Kidney (tissue), 14 donors: ENCODE results near the gene SEH1L. TPM values are rescaled to one million over a fixed set of nuclear protein-coding genes. Genes with fewer than 3 reads are reported as not detected.

Experiments used
- DNase-seq, 5 donors: peaks; one replicate each; pipeline ENCODE4 v3.0.0-alpha.2; 2013 to 2020
- FAIRE-seq: peaks from 2 replicates; lab custom pipeline; 2012; peaks lifted over from hg19 to GRCh38; lab: Jason Lieb, UNC
- H3K27ac ChIP-seq, 2 donors: one replicate each; pipeline ENCODE4 v1.7.0; 2013; ENCODE audit warnings: low read depth in 2 of 2, low read length in 2 of 2, inconsistent platforms in 1 of 2
- H3K27me3 ChIP-seq: one replicate; pipeline ENCODE4 v1.7.1; 2013; ENCODE audit warnings: low read length, inconsistent platforms; ENCODE audit not compliant: control insufficient read depth, insufficient read depth
- H3K36me3 ChIP-seq, 3 donors: one replicate each; pipeline versions ENCODE4 v1.7.0 to v1.7.1; 2013; ENCODE audit warnings: low read length in 3 of 3, control low read depth in 1 of 3, inconsistent platforms in 1 of 3; ENCODE audit not compliant: insufficient read depth in 3 of 3, control insufficient read depth in 2 of 3
- H3K4me1 ChIP-seq, 3 donors: one replicate each; pipeline versions ENCODE4 v1.7.0 to v1.7.1; 2013; ENCODE audit warnings: low read length in 3 of 3, inconsistent platforms in 1 of 3, low read depth in 1 of 3; ENCODE audit not compliant: control insufficient read depth in 2 of 3, insufficient read depth in 2 of 3
- H3K4me3 ChIP-seq, 3 donors: one replicate each; pipeline versions ENCODE4 v1.7.0 to v1.8.1; 2013; ENCODE audit warnings: low read length in 3 of 3, control low read depth in 1 of 3, inconsistent platforms in 1 of 3
- H3K9ac ChIP-seq, 3 donors: one replicate each; pipeline versions ENCODE4 v1.7.0 to v1.7.1; 2013; ENCODE audit warnings: low read length in 3 of 3, control low read depth in 1 of 3, inconsistent platforms in 1 of 3
- H3K9me3 ChIP-seq, 3 donors: one replicate each; pipeline versions ENCODE4 v1.7.0 to v1.7.1; 2013; ENCODE audit warnings: low read length in 3 of 3, control low read depth in 1 of 3, inconsistent platforms in 1 of 3; ENCODE audit not compliant: control insufficient read depth in 2 of 3, insufficient read depth in 1 of 3
- CTCF ChIP-seq: IDR thresholded peaks from 3 replicates; pipeline ENCODE4 v1.5.1; 2012; ENCODE audit warnings: mild to moderate bottlenecking, moderate library complexity, borderline replicate concordance; ENCODE audit not compliant: insufficient read depth; ENCODE audit errors: extremely low read depth
- intact Hi-C: fragments of 100-400 bp; cut with DNase I; formaldehyde crosslinking; loops from one replicate; pipeline ENCODE4 v1.11.1; 2022
- polyA plus RNA-seq: library from polyadenylated mRNA; stranded (reverse); fragments of 350-450 nt; fragmentation: Illumina TruSeq; extraction: RNeasy Lipid Tissue Mini Kit (QIAGEN cat#74804); gene quantifications from one replicate; pipeline ENCODE4 v1.2.3, GENCODE V29; 2014; ENCODE audit warnings: low read depth, low replicate concordance; ENCODE audit not compliant: insufficient read depth
- total RNA-seq: library from RNA; stranded (reverse); fragmentation: NEBNext Ultra II Directional; extraction: Animal tissue kit (Norgen Biotek cat#: 25700); gene quantifications from one replicate; pipeline ENCODE4 v1.2.1, GENCODE V29; 2021
- donor health status: control.
- donor health status: control.
- donor health status: control.
- donor health status: control.
- donor health status: control.
- donor health status: DM: yes; HTN: yes; CAD: no.
- donor health status: Normal renal cell carcinoma (clear cell type).

Gene SEH1L
- total and polyA plus RNA-seq, 2 donors from 2014 or later, result 15.8 to 43.3 TPM

DNA sequence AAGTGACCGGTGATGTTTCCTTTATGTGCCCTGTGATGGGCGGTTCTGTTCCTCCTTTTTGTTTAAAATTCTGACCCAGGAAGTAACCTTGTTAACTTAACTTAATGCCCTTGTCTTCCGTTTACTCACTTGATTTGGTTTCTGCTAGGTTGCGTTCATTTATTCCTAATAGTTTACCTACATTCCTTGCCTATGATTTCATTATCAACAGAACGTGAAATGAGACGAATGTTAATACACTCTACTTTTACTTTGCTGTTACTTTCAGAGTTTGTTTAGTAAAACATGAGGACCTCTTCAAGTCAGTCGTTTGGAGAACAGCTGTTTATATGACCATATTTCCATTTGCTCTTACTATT is 44.0 kb downstream of the SEH1L start:
- Histone ChIP-seq H3K27me3 (no peaks in the 10 kb centered on the region), H3K9me3 (no peaks in the 10 kb centered on the region), H3K9ac (peak overlapping the region; percentile 72 to 92 (median 88)), H3K4me3 (peak overlapping the region; percentile 86 to 98 (median 96)), H3K27ac (peak overlapping the region; percentile 79 to 84), H3K36me3 (peaks cover 0 to 2% (median 0%) of the 10 kb centered on the region in 3 donors), H3K4me1 (peaks cover 7 to 14% (median 13%) of the 10 kb centered on the region in 3 donors)
- FAIRE-seq (no peak), DNase-seq (peak in 1 of 5 donors; percentile 51)
- TF ChIP-seq CTCF, result no peak
- intact Hi-C loops, result no loop called here

DNA sequence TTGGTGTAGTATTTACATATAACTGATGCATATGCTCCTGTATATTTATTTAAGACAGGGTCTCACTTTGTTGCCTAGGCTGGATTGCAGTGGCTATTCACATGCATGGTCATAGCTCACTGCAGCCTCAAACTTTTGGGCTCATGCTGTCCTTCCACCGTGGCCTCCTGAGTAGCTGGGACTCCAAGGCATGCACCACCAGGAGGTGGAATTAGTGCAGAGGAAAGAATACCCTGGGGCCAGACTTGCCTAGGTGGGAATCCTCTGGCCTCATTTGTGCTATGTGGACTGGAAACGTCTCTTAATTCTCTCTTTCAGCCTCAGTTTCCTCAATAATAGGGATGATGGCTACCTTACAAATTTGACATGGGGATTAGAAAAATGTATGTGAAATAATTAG is 45.6 kb downstream of the SEH1L start:
- no peak for TF ChIP-seq CTCF
- intact Hi-C loops, result no loop called here
- H3K4me3 ChIP-seq, result no peak overlapping the region

GRCh38 chr18:12995424-12995823 is 47.6 kb downstream of the SEH1L start:
- Histone ChIP-seq H3K27me3 (no peaks in the 10 kb centered on the region), H3K9ac (no peak overlapping the region), H3K36me3 (peaks cover 0 to 4% (median 3%) of the 10 kb centered on the region in 3 donors), H3K4me1 (peaks cover 4 to 10% (median 9%) of the 10 kb centered on the region in 3 donors), H3K4me3 (no peak overlapping the region), H3K27ac (no peak overlapping the region), H3K9me3 (no peaks in the 10 kb centered on the region)
- TF ChIP-seq CTCF, result no peak
- intact Hi-C loops, result no loop called here
- DNase-seq, result no peak
- FAIRE-seq, result no peak

More for the DNA sequence above, 45.6 kb downstream of the SEH1L start:
- no peak overlapping the region for H3K27ac ChIP-seq
- FAIRE-seq, result no peak
- peaks cover 7 to 14% (median 13%) of the 10 kb centered on the region in 3 donors for H3K4me1 ChIP-seq
- H3K9ac ChIP-seq, result no peak overlapping the region
- H3K27me3 ChIP-seq, result no peaks in the 10 kb centered on the region
- no peak for DNase-seq
- no peaks in the 10 kb centered on the region for H3K9me3 ChIP-seq
- H3K36me3 ChIP-seq, result no peaks in the 10 kb centered on the region

DNA sequence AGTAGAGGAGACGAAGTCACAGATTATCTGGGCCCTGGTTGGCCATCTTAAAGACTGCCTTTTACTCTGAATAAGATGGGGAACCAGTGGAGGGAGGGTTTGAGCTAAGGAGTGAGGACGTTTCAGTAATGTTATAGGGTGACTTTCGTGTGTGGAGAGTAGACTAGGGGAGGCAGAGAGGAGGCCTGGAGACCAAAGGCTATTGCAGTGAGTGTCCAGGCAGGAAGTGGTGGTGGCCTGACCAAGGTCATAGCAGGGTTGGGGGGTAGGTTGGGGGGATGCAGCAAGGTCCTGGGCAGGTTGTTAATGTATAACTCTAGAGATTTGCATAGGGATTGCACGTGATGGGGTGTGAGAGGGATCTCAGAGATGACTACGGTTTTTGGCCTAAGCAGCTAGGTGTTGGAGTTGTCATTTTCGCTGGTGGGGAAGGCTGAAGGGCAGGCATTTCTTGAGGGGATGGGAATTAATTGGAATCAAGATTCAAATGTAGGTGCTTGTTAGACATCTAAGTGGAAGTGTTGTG is 48.2 kb downstream of the SEH1L start:
- TF ChIP-seq CTCF, result no peak

More for the DNA sequence above, 48.2 kb downstream of the SEH1L start:
- Histone ChIP-seq H3K27me3 (no peaks in the 10 kb centered on the region), H3K36me3 (peaks cover 0 to 9% (median 3%) of the 10 kb centered on the region in 3 donors), H3K9me3 (no peaks in the 10 kb centered on the region), H3K4me1 (peaks cover 4 to 9% (median 8%) of the 10 kb centered on the region in 3 donors), H3K4me3 (no peak overlapping the region), H3K9ac (no peak overlapping the region), H3K27ac (no peak overlapping the region)
- FAIRE-seq (no peak), DNase-seq (no peak)
- intact Hi-C loops, result no loop called here
